HG03025 (cell line): Measurements from ENCODE around the gene DEPDC1.
"Not testable (repeated sequence)": the region's sequence is repeated elsewhere in the genome, so short reads cannot be mapped to it uniquely, and the experiment has no call there.

Experiments used
- ATAC-seq: cut with Tn5 transposase; IDR thresholded peaks from one replicate; pipeline ENCODE4 v1.9.1; 2021; ENCODE audit warnings: mild to moderate bottlenecking, moderate library complexity; ENCODE audit not compliant: unreplicated experiment, low FRiP score

Gene DEPDC1

GRCh38 chr1:68496680-68497357 lies at the start of gene DEPDC1:
DEPDC1 (minus strand) TSS chr1:68497082; CDS start chr1:68496999, 83 bp downstream.
- peak; percentile 98 for ATAC-seq

- ATAC-seq: no peak
Measured at GRCh38 chr1:68544651-68545050, 47.8 kb upstream of the DEPDC1 start.

DNA sequence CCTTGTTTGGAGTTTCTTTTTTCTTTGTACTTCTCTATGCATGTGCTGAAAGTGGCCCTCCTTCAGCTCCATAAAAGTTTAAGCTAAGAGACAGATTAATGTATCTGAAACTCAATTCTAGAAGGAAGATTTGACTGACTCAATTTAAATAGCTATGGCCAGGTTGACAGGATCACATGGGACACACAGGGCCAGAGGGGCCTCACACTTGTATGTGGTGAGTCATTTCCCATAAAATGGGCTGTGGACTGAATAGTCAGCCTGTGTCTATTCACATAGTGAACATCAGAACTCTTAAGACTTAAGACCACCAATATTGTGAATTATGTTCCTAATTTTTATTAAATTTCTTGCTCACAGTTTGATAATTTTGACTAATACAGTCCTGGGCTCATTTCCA lies 45.7 kb upstream of the DEPDC1 start:
- ATAC-seq: no peak

GRCh38 chr1:68538941-68539340 lies 42.1 kb upstream of the DEPDC1 start:
- ATAC-seq: no peak

DNA sequence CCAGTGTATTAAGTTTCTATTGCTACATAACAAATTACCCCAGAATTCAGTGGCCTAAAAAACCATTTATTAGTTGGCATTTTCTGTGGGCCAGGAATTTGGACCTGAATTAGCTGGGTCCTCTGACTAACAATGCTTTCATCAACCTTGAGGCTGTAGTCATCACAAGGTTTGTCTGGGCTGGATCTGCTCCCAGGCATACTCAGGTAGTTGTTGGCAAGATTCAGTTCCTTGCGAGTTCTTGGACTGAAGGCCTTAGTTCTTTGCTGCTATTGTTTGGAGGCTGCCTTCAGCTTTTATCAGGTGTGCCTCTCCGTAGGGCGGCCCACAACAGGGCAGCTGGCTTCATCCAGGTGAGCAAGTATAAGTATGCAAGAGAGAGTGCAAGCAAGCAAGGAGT lies 31.4 kb upstream of the DEPDC1 start:
- ATAC-seq: no peak

DNA sequence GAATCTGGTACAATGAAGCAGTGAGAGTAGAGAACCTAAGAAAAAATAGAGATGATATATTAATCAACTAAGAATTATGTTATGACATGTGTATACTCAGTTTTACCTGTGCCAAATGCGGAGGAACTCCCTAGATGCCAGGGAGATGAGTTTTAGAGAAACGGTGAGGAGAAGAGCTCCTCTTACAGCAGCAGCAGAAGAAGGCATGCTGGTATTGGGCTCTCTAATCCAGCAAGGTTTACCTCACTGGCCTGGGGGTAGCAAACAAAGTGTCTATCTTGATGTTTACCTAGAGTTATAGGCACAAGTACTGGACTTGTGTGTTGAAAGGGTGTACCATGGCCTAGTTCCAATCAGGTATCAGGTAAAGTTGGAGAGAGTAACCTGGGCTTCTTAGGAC lies 28.9 kb upstream of the DEPDC1 start:
- no peak for ATAC-seq

- ATAC-seq: no peak
Measured at GRCh38 chr1:68521286-68521685, 24.4 kb upstream of the DEPDC1 start.

DNA sequence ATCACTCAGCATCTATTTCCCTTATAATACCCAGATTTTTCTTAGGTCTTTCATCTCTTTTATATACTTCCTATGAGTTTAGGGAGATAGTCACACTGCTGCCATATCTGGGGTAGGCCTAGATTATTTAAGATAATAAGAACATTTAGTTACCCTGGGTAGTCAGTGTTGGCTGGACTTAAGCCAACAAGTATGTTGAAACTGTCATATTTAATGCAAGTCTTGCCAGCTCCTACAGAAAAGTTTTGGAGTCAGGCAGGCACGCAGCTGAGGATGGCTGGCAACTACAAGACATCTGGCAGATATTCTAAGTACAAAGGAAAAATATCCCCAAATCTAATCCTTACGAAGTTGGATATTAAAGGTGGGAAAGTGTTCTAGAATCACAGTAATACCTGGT lies 19.2 kb upstream of the DEPDC1 start:
- no peak for ATAC-seq

DNA sequence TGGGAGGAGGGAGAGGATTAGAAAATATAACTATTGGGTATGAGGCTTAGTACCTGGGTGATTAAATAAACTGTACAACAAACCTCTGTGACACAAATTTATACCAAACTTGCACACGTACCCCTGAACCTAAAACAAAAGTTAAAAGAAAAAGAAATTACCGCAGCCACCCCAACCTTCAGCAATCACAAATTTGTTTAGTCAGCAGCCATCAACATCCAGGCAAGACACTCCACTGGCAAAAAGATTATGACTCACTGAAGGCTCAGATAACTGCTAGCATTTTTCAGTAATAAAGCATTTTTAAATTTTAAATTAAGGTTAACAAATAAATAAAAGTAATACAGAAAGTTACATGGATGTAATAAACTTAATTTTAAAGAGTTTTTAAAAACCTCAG lies 14.4 kb upstream of the DEPDC1 start:
- ATAC-seq: no peak

DNA sequence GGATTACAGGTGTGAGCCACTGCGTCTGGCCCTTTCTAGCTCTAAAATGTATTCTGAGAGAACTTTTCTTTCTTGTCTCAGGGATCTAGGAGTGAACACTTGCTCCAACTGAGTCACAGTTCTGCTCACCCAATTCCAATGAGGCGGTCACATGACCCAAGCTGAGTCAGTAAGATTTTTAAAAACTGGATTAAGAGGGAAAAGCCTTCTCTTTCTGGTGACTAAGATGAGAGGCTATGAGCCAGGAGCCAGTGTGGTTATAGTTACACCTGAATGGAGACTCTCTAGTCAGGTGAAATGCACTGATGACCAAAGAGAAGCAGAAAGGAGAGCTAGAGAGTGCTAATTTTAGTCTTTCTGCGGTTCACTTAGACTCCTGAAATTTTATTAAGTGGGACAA lies 9.5 kb upstream of the DEPDC1 start:
- ATAC-seq: no peak

DNA sequence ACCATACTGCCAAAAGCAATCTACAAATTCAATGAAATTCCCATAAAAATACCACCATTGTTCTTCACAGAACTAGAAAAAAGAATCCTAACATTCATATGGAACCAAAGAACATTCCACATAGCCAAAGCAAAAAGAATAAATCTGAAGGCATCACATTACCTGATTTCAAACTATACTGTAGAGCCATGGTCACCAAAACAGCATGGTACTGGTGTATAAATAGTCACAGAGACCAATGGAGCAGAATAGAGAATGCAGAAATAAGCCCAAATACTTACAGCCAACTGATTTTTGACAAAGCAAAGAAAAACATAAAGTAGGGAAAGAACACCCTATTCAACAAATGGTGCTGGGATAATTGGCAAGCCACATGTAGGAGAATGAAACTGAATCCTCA lies 6.2 kb upstream of the DEPDC1 start:
- ATAC-seq: no peak

DNA sequence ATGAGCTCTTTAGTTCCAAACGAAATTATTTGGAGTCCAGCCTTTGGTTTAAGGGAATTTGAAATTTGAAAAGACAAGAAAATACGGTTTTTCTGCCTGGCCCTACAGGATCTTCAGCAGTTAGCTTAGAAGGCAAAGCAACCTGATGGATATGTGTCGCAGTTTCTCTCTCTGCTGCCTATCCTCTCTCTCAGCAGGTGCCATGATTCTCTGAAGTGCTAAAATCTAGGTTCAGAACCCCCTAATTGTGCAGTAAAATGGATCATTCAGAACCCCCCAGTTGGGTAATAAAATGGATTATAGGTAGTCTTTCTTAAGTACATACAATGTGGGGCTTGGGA lies 446 bp upstream of the DEPDC1 start:
- ATAC-seq: no peak

- peak; percentile 21 for ATAC-seq
Measured at GRCh38 chr1:68495968-68496679, 758 bp downstream of the DEPDC1 start.

- no peak for ATAC-seq
Measured at GRCh38 chr1:68495532-68495931, 1.4 kb downstream of the DEPDC1 start.

DNA sequence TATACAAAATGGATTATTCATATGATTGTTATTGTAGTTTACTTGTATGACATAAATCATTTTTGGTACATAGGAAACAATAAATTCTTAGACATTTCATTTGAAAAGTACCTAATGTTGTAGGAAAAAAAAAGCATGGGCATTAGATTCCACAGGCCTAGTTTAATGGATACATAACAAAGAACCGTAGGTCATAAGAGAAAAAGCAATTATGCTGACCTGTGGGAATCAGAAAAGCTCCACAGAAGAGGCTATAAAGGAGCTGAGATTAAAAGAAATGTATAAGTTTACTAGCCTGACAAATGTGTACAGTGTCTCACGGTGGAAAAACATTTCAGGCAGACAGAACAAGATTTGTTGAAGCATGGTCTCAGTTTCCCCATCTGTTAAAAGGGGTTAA lies 3.7 kb downstream of the DEPDC1 start:
- no peak for ATAC-seq

DNA sequence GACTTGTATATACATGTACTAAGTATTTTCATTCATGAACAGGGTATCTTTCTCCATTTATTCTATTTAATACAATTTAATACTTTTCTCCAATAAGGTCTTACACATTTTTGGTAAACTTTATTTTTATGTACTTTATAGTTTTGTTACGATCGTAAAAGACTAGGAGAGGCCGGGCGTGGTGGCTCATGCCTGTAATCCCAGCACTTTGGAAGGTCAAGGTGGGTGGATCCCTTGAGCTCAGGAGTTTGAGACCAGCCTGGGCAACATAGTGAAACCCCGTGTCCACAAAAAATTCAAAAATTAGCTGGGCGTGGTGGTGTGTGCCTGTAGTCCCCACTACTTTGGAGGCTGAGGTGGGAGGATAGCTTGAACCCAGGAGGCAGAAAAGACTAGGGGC lies 4.6 kb downstream of the DEPDC1 start:
- ATAC-seq: not testable (repeated sequence)

GRCh38 chr1:68490046-68490651 lies 6.7 kb downstream of the DEPDC1 start:
- ATAC-seq: no peak

- no peak for ATAC-seq
Measured at GRCh38 chr1:68485431-68486022, 11.4 kb downstream of the DEPDC1 start.

DNA sequence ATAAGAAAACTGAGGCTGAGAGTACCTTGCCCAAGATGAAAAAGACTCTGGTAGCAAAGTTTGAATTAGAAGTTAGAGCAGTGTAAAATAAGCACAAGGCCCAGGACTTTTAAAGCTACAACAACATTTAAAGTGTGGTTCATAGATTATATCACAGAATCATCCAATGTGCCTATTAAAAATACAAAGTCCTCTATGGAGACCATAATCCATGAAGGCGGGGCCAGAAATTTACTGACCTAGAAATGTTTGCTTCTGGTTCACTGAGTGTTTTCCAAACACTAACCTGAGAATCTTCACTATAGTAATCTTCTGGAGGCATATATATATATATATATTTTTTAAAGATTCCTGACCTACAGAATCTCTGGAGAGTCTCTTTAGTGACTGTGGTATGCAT lies 12.3 kb downstream of the DEPDC1 start:
- ATAC-seq: no peak

DNA sequence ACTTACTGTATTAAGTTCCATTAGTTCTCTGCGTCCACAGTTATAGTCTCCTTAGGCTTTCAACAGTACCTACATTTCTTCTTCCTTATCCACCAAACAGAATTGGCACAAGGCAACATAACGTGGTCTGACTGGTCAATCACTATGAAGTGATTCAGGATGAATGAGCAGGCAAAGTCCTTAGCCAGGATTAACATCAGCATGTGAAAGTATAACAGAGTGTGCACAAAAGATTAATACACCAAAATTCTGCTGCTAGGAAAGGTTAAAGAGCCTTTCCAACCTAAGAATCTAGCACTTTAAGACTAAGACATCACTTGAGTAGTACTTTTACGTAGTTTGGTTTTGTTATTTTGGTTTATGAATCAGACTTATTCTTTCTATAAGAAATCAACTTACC lies 15.8 kb downstream of the DEPDC1 start:
- ATAC-seq: no peak

GRCh38 chr1:68479501-68479900 lies 17.4 kb downstream of the DEPDC1 start:
- no peak for ATAC-seq

DNA sequence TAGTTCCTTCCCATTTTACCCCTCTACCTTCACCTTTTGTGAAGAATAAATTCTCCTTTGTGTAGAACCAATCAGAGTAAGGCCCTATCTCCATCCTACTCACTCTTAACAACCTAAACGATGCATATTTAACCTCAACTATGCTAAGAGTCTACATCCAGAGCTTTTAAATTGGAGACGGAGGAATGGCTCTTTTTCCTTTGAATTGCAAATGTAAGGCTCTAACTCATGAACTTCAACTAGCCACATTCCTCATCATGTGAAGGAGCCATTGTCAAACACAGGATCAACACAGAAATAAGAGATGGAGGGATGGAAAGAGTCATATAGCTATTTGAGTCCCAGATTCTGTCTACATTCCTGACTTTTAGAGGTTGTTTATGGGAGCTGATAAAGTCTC lies 18.2 kb downstream of the DEPDC1 start:
- no peak for ATAC-seq
